OCI-LY7 (cell line): ENCODE measurements around the gene RAB3B.

ENCODE experiments used
- CTCF ChIP-seq: fragments of 200-600 bp; sonication (generic); conservative IDR thresholded peaks from 2 replicates; pipeline ENCODE4 v1.5.1; 2014; ENCODE audit warnings: mild to moderate bottlenecking, antibody characterized with exemption, low read length, moderate library complexity, mixed read lengths
- EZH2phosphoT487 ChIP-seq: fragments of 200-600 bp; sonication (generic); IDR thresholded peaks from 2 replicates; pipeline ENCODE4 v1.6.1; 2018; ENCODE audit warnings: low read depth, borderline replicate concordance, mild to moderate bottlenecking, mixed run types, antibody characterized with exemption, low read length, moderate library complexity, mixed read lengths

GRCh38 chr1:51988254-51988653, 2.2 kb downstream of the RAB3B start:
- TF ChIP-seq EZH2phosphoT487 (no peak), CTCF (no peak)
